GM19043 (cell line): ENCODE measurements around the gene NASP.

Experiments used
- ATAC-seq: cut with Tn5 transposase; IDR thresholded peaks from one replicate; pipeline ENCODE4 v1.9.1; 2021; ENCODE audit warnings: low read depth; ENCODE audit not compliant: unreplicated experiment

NASP gene

DNA sequence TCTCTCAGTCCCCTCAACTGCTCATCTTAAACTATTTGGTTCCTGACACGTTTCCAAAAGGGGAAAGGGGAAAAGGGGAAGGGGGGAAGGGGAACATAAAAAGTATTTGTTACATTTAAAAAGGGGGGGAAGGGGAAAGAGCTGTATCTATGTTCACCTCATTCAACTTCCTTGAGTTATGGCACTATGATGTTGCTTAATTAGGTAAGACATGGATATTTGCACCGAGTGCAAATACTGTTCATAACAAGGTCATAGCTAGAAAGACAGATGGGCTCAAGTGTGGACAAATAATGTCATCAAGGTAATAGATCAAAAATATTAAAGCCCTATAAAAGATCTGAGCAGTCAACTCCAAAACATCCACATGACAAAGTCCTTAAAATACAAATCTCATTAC, 76.5 kb downstream of the NASP start:
- ATAC-seq = no peak

DNA sequence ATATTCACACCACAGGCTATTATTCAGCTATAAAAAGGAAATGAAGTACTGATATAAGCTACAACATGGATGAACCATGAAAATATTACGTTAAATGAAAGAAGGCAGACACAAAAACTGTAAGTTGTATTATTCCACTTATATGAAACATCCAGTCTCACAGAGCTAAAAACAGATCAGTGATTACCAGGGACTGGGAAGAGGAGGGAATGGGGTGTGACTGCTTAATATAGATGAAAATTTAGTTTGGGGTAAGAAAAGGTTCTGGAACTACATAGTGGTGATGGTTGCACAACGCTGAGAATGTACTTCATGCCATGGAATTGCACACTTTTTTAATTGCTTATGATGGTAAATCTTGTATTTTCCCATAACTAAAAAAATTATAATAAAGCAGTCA, 83.0 kb downstream of the NASP start:
- ATAC-seq = no peak

DNA sequence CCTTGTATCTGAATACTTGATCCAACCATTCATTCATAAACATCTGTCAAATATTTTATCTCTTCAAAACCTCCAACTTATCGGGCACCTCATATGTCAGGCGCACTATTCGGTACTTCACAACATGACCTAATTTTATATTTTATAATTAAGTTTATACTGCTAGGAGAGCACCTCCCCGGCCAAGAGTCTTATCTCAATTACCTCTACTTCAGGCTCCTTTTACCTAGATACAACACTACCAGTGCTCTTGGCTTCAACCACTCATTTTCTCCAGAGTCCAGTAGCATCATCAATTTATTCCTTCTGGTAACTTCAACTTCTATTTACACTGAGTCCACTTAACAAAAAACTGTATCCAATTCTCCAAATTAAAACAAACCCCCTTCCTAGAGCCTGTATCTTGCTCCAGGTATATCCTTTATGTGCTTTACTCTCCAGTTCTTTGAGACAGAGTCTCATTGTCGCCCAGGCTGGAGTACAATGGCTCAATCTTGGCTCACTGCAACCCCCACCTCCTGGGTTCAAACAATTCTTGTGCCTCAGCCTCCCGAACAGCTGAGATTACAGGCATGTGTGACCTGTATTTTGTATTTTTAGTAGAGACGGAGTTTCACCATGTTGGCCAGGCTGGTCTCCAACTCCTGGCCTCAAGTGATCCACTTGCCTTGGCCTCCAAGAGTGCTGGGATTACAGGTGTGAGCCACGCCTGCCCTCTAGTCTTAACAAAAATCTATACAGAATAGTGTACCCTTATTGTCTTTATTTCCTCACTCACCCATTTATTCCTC, 83.7 kb downstream of the NASP start:
- ATAC-seq = no peak
